Vagina (tissue), 2 donors: ENCODE data around the gene TMEM186. TPM values are rescaled to one million over a fixed set of nuclear protein-coding genes. Genes with fewer than 3 reads are reported as not detected.

Experiments used
- DNase-seq, 2 donors: peaks; one replicate each; pipeline ENCODE4 v3.0.0-alpha.2; 2017; ENCODE audit errors: extremely low spot score in 2 of 2
- H3K27ac ChIP-seq: fragments of 200-600 bp; sonication (generic); one replicate; pipeline ENCODE4 v1.5.1; 2019
- H3K27me3 ChIP-seq: fragments of 200-600 bp; sonication (generic); one replicate; pipeline ENCODE4 v1.5.1; 2019
- H3K36me3 ChIP-seq, 2 donors: fragments of 200-600 bp; sonication (generic); one replicate each; pipeline ENCODE4 v1.5.1; 2017 to 2019
- H3K4me1 ChIP-seq: fragments of 200-600 bp; sonication (generic); one replicate; pipeline ENCODE4 v1.5.1; 2019
- H3K4me3 ChIP-seq, 2 donors: fragments of 200-600 bp; sonication (generic); 1 replicate in 1 of 2; 2 replicates in 1 of 2; pipeline ENCODE4 v1.5.1; 2016 to 2019
- H3K9me3 ChIP-seq: fragments of 200-600 bp; sonication (generic); one replicate; pipeline ENCODE4 v1.5.1; 2019
- POLR2A ChIP-seq, 2 donors: fragments of 450-650 bp; IDR thresholded peaks; one replicate each; pipeline ENCODE4 v1.6.1; 2017; ENCODE audit warnings: antibody characterized with exemption in 2 of 2, mild to moderate bottlenecking in 2 of 2, moderate library complexity in 2 of 2
- POLR2AphosphoS5 ChIP-seq, 2 donors: sonication (generic); formaldehyde crosslinking; IDR thresholded peaks; one replicate each; pipeline ENCODE4 v1.9.0; 2017; ENCODE audit warnings: antibody characterized with exemption in 2 of 2, mild to moderate bottlenecking in 2 of 2, low read depth in 1 of 2; ENCODE audit not compliant: insufficient read depth in 1 of 2
- intact Hi-C: fragments of 100-400 bp; cut with DNase I; formaldehyde crosslinking; loops from one replicate; pipeline ENCODE4 v1.15.1; 2023
- total RNA-seq: library from RNA; depleted of rRNA; stranded (reverse); fragments of >200 nt; gene quantifications from one replicate; pipeline ENCODE4 v1.2.3, GENCODE V29; 2016
- TF ChIP-seq, protein P1 (sequence below), 3 experiments: fragments of 450-650 bp in 2 of 3; fragments of 200-600 bp in 1 of 3; sonication (generic) in 1 of 3; IDR thresholded peaks; one replicate each; pipeline ENCODE4 v1.5.1; 2017 to 2019; ENCODE audit warnings: antibody characterized with exemption in 3 of 3, mild to moderate bottlenecking in 2 of 3, moderate library complexity in 2 of 3

TMEM186 gene
- total RNA-seq, 1 donor from 2014 or later, result 2.9 TPM

DNA sequence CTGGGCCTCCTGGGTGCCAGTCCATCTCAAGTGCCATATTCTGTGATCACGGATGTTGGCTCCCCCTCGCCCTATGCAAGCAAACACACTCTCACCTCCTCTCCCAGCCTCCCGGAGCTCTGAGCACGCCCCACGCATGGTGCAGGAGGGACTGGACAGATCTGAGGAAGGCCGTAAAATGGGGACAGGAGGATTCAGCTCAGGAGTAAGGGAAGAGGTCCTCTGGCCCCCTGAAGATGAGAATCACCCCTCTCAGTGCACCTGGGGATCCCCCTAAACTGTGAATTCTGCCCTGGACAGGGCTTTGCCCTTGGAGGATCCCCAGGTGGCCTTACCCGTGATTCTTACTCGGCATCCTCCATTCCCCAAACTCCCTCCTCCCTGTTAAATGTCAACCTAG, 15.6 kb downstream of the TMEM186 start:
- TF ChIP-seq, protein P1, sequence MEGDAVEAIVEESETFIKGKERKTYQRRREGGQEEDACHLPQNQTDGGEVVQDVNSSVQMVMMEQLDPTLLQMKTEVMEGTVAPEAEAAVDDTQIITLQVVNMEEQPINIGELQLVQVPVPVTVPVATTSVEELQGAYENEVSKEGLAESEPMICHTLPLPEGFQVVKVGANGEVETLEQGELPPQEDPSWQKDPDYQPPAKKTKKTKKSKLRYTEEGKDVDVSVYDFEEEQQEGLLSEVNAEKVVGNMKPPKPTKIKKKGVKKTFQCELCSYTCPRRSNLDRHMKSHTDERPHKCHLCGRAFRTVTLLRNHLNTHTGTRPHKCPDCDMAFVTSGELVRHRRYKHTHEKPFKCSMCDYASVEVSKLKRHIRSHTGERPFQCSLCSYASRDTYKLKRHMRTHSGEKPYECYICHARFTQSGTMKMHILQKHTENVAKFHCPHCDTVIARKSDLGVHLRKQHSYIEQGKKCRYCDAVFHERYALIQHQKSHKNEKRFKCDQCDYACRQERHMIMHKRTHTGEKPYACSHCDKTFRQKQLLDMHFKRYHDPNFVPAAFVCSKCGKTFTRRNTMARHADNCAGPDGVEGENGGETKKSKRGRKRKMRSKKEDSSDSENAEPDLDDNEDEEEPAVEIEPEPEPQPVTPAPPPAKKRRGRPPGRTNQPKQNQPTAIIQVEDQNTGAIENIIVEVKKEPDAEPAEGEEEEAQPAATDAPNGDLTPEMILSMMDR (IDR thresholded peaks at IDR 0.05), result no peak
- TF ChIP-seq POLR2A (IDR thresholded peaks at IDR 0.05) (no peak), POLR2AphosphoS5 (IDR thresholded peaks at IDR 0.05; ENCODE audit: insufficient read depth in 1 of 2, low read depth in 1 of 2) (no peak)

DNA sequence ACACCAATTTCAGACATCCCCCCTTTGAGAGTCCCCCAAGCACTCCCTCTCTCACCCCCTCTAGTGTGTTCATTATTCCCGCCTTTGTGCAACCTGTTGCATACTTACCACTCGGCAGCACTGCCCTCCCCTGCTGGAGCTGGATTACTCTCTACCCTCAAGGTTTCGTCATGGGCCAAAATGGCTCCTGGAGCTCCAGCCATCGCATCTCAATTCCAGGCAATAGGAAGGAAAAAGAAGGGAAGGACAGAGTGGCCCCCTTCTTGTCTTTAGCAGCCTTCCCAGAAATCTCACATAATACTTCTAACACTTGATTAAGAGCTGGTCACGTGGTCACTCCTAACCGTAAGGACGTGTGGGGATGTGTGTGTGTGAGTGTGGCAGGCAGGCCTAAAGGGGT, 20.2 kb downstream of the TMEM186 start:
- no peak for DNase-seq
- Histone ChIP-seq H3K4me1 (no peaks in the 10 kb centered on the region), H3K36me3 (no peaks in the 10 kb centered on the region), H3K27ac (no peak overlapping the region), H3K27me3 (no peaks in the 10 kb centered on the region), H3K4me3 (no peak overlapping the region), H3K9me3 (no peaks in the 10 kb centered on the region)
- no peak for TF ChIP-seq POLR2A (IDR thresholded peaks at IDR 0.05)
- TF ChIP-seq POLR2AphosphoS5 (IDR thresholded peaks at IDR 0.05; ENCODE audit: insufficient read depth in 1 of 2, low read depth in 1 of 2), result no peak
- TF ChIP-seq, protein P1 (IDR thresholded peaks at IDR 0.05), result no peak
- intact Hi-C loops, result no loop called here

More for the DNA sequence above, 15.6 kb downstream of the TMEM186 start:
- H3K4me3 ChIP-seq, result no peak overlapping the region
- H3K27ac ChIP-seq, result no peak overlapping the region
- no peaks in the 10 kb centered on the region for H3K4me1 ChIP-seq
- no peak for DNase-seq
- H3K9me3 ChIP-seq, result no peaks in the 10 kb centered on the region
- intact Hi-C loops, result no loop called here
- no peaks in the 10 kb centered on the region for H3K36me3 ChIP-seq
- H3K27me3 ChIP-seq, result no peaks in the 10 kb centered on the region

DNA sequence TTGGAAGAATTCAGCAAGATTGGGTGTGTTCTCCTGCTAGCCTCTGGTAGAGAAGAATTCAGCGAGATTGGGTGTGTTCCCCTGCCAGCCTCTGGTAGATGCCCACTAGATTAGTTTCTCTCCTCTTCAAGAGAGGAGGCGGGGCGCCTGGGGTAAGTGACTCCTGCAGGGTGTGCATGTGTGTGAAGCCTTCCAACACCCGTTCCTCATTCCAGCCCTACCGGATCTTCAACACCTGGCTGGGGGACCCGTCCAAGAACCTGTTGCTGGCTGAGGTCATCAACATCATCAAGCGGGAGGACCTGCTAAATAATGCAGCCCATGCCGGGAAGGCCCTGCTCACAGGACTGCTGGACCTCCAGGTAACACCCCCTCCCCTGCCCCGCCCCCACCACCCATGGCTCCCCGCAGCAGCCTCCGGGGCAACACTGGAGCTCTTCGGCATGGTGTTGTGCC, 21.3 kb downstream of the TMEM186 start:
- no peaks in the 10 kb centered on the region for H3K4me1 ChIP-seq
- H3K27me3 ChIP-seq, result no peaks in the 10 kb centered on the region
- H3K36me3 ChIP-seq, result no peaks in the 10 kb centered on the region
- no peaks in the 10 kb centered on the region for H3K9me3 ChIP-seq
- DNase-seq, result no peak
- intact Hi-C loops, result no loop called here
- H3K4me3 ChIP-seq, result no peak overlapping the region
- no peak overlapping the region for H3K27ac ChIP-seq
- TF ChIP-seq POLR2A (IDR thresholded peaks at IDR 0.05) (no peak), POLR2AphosphoS5 (IDR thresholded peaks at IDR 0.05; ENCODE audit: insufficient read depth in 1 of 2, low read depth in 1 of 2) (no peak)
- TF ChIP-seq, protein P1 (IDR thresholded peaks at IDR 0.05), result no peak

DNA sequence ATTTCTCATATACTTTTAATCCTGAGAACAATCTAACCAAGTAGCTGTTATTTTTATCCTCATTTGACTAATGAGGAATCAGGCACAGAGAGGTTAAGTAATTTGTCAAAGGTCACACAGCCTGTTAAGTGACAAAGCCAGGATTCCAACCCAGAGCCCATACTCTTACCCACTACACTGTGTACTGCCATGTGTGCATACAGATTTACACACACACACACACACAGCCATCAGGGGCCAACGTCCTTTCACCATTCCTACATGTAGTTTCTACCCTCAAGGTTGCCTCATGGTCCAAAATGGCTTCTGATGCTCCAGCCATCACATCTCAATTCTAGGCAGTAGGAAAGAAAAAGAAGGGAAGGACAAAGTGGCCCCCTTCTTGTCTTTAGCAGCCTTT, 22.1 kb downstream of the TMEM186 start:
- Histone ChIP-seq H3K36me3 (no peaks in the 10 kb centered on the region), H3K4me3 (no peak overlapping the region), H3K27me3 (no peaks in the 10 kb centered on the region), H3K27ac (no peak overlapping the region), H3K4me1 (no peaks in the 10 kb centered on the region), H3K9me3 (no peaks in the 10 kb centered on the region)
- DNase-seq, result no peak
- TF ChIP-seq POLR2AphosphoS5 (IDR thresholded peaks at IDR 0.05; ENCODE audit: insufficient read depth in 1 of 2, low read depth in 1 of 2), result no peak
- TF ChIP-seq, protein P1 (IDR thresholded peaks at IDR 0.05), result no peak
- TF ChIP-seq POLR2A (IDR thresholded peaks at IDR 0.05), result no peak
- intact Hi-C loops, result no loop called here

DNA sequence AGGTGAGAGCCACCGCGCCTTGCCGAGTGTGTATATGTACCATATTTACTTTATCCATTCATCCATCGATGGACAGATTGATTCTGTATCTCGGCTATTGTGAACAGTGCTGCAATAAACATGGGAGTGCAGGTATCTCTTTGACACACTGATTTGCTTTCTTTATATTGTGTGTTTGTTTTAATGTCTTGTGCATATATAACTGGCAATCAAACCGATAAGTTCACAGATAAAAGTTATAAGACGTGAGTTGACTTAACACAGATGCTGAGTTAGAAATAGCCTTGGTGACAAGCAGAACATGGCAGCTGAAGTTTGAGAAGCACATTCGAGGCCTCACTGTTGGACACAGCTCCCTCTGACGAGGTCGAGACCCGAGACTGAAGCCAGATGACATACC, 23.2 kb downstream of the TMEM186 start:
- H3K36me3 ChIP-seq, result no peaks in the 10 kb centered on the region
- TF ChIP-seq POLR2A (IDR thresholded peaks at IDR 0.05) (no peak), POLR2AphosphoS5 (IDR thresholded peaks at IDR 0.05; ENCODE audit: insufficient read depth in 1 of 2, low read depth in 1 of 2) (no peak)
- TF ChIP-seq, protein P1 (IDR thresholded peaks at IDR 0.05), result no peak
- no peak overlapping the region for H3K27ac ChIP-seq
- no peak for DNase-seq
- intact Hi-C loops, result no loop called here
- no peak overlapping the region for H3K4me3 ChIP-seq
- H3K9me3 ChIP-seq, result no peaks in the 10 kb centered on the region
- H3K4me1 ChIP-seq, result no peaks in the 10 kb centered on the region
- no peaks in the 10 kb centered on the region for H3K27me3 ChIP-seq
